ENCODE data around the gene UBE2V1. TPM values are rescaled to one million over a fixed set of nuclear protein-coding genes. Genes with fewer than 3 reads are reported as not detected.
A peak's percentile ranks its signal among the peaks of the same experiment; 100 is the strongest.
"Not testable (repeated sequence)": the region's sequence is repeated elsewhere in the genome, so short reads cannot be mapped to it uniquely, and the experiment has no call there.

UBE2V1 gene
- total RNA-seq, 1 donor from 2014 or later, result 149 TPM

DNA sequence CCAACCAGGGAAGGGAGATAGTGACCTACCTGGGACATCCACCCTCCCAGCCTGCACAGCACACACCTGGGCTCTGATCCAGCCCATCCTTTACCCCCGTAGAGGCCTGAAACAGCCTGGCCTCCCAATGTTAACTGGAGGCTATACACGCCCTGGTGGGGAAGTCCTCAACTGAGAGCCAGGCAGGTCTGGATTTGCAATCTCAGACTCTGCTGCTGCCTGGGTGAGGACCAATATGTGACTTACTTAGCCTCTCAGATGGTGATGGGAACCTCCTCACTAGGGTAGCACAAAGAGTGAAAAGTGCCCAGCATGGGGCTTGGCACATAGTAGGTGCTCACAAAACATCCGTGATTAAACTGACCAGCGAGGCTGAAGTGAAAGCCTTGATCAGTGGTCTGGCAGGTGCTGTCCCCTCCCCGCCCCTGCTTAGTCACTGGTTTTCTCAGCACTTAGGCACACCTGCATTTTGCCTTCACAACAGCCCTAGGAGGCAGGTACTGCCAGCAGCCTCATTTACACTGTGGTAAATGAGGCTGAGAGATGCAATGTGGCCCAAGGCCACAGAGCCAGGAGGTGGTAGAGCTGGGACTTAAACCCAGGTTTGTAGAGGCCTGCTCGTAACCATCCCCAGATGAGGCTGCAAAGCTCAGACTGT, 28.2 kb upstream of the UBE2V1 start:
- Mint-ChIP-seq H3K9me3 (ENCODE audit: unreplicated experiment) (peaks cover 4% of the 10 kb centered on the region), H3K4me3 (ENCODE audit: unreplicated experiment) (no peak overlapping the region), H3K27ac (ENCODE audit: unreplicated experiment) (no peak overlapping the region), H3K4me1 (ENCODE audit: low read depth, unreplicated experiment) (peaks cover 14% of the 10 kb centered on the region), H3K36me3 (ENCODE audit: unreplicated experiment) (no peaks in the 10 kb centered on the region), H3K27me3 (ENCODE audit: unreplicated experiment) (peaks cover 6% of the 10 kb centered on the region)
- DNase-seq, result no peak
- no peak for TF ChIP-seq CTCF (IDR thresholded peaks at IDR 0.05; ENCODE audit: partially characterized antibody, unreplicated experiment)

DNA sequence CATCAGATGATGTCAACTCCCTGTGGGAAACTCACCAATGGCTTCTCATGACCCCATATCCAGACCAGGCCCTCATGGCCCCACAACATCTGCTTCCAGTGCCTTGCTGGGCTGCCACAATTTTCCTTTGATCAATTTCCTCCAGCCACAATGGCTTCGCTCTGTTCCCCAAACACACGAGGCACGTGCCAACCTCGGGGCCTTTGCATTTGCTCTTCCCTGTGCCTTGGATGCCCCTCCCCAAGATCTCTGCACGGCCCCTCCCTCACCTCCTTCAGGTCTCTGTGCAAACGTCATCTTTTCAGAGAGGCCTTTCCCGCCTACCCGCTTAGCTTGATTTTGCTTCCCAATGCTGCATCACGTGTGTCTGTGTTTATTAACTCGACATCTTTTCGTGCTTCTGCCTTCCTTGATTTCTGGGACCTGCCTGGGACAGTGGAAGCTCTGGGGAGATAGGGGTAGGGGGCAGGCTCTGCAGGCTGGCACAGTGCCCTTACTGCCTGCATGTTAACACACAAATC, 27.4 kb upstream of the UBE2V1 start:
- TF ChIP-seq CTCF (IDR thresholded peaks at IDR 0.05; ENCODE audit: partially characterized antibody, unreplicated experiment), result no peak
- Mint-ChIP-seq H3K36me3 (ENCODE audit: unreplicated experiment) (no peaks in the 10 kb centered on the region), H3K27me3 (ENCODE audit: unreplicated experiment) (peaks cover 6% of the 10 kb centered on the region), H3K4me3 (ENCODE audit: unreplicated experiment) (peak overlapping the region; percentile 26), H3K27ac (ENCODE audit: unreplicated experiment) (peak overlapping the region; percentile 20), H3K9me3 (ENCODE audit: unreplicated experiment) (peaks cover 4% of the 10 kb centered on the region), H3K4me1 (ENCODE audit: low read depth, unreplicated experiment) (peaks cover 14% of the 10 kb centered on the region)
- DNase-seq, result no peak

DNA sequence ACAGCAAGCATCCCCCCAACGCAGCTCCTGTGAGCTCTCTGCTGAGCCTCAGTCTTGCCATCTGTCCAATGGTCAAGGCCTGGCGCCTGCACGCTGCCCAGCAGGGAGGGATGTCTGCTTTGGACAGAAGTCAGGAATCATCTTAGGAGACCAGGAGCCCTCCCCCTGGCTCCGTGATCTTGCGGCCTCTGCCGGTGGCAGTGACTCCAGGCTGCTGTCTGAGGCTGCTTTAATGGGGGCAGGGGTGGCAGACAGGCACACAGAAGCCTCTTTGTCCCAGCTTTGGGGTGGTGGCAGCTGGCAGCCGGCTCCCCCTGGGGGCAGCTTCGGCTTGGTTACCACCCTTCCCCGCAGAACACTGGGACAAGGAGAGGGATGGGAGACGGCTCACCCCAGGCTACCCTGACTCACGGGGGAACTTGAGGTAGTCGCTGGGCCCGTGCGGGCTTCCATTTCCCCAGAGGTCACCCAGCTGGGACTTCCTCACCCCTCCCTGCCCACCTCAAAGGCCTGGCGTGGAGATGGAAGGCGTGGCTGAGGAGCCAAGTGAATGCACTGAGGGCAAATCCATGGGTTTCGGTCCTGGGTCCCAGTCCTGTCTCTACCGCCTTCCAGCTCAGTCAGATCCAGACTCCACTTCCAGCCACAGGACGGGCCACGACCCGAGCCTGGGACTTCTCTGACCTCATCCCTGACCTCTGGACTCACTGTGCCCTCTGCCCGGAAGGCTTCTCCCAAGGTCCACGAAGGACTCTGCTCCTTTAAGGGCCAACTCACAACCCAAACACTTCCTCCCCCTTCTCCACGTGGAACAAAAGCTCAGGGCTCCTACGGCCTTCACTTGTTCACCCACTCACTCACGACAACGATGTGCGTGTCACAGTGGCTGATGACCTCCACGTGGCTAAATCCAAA, 25.8 kb upstream of the UBE2V1 start:
- H3K27ac Mint-ChIP-seq (ENCODE audit: unreplicated experiment), result no peak overlapping the region
- peaks cover 6% of the 10 kb centered on the region for H3K27me3 Mint-ChIP-seq (ENCODE audit: unreplicated experiment)

GRCh38 chr20:50138120-50138478, 25.1 kb upstream of the UBE2V1 start:
- Mint-ChIP-seq H3K4me3 (ENCODE audit: unreplicated experiment) (no peak overlapping the region), H3K9me3 (ENCODE audit: unreplicated experiment) (peaks cover 5% of the 10 kb centered on the region), H3K27ac (ENCODE audit: unreplicated experiment) (no peak overlapping the region), H3K36me3 (ENCODE audit: unreplicated experiment) (no peaks in the 10 kb centered on the region), H3K4me1 (ENCODE audit: low read depth, unreplicated experiment) (peaks cover 14% of the 10 kb centered on the region), H3K27me3 (ENCODE audit: unreplicated experiment) (peaks cover 4% of the 10 kb centered on the region)
- no peak for TF ChIP-seq CTCF (IDR thresholded peaks at IDR 0.05; ENCODE audit: partially characterized antibody, unreplicated experiment)
- no peak for DNase-seq

More for the DNA sequence above, 25.8 kb upstream of the UBE2V1 start:
- Mint-ChIP-seq H3K9me3 (ENCODE audit: unreplicated experiment) (peaks cover 4% of the 10 kb centered on the region), H3K4me1 (ENCODE audit: low read depth, unreplicated experiment) (peaks cover 14% of the 10 kb centered on the region), H3K4me3 (ENCODE audit: unreplicated experiment) (no peak overlapping the region), H3K36me3 (ENCODE audit: unreplicated experiment) (no peaks in the 10 kb centered on the region)
- no peak for DNase-seq
- TF ChIP-seq CTCF (IDR thresholded peaks at IDR 0.05; ENCODE audit: partially characterized antibody, unreplicated experiment), result no peak

GRCh38 chr20:50137702-50138101, 24.8 kb upstream of the UBE2V1 start:
- not testable (repeated sequence) for H3K4me3 Mint-ChIP-seq (ENCODE audit: unreplicated experiment); H3K36me3 Mint-ChIP-seq (ENCODE audit: unreplicated experiment); H3K9me3 Mint-ChIP-seq (ENCODE audit: unreplicated experiment); H3K27me3 Mint-ChIP-seq (ENCODE audit: unreplicated experiment); DNase-seq; H3K27ac Mint-ChIP-seq (ENCODE audit: unreplicated experiment)
- peaks cover 14% of the 10 kb centered on the region for H3K4me1 Mint-ChIP-seq (ENCODE audit: low read depth, unreplicated experiment)
